HK-2 (cell line): ENCODE measurements around the gene SIL1.
A peak's percentile ranks its signal among the peaks of the same experiment; 100 is the strongest.
"Not testable (repeated sequence)": the region's sequence is repeated elsewhere in the genome, so short reads cannot be mapped to it uniquely, and the experiment has no call there.

Experiments used
- DNase-seq: peaks from one replicate; pipeline ENCODE4 v3.0.0-alpha.2; 2018; ENCODE audit not compliant: unreplicated experiment

Gene SIL1

DNA sequence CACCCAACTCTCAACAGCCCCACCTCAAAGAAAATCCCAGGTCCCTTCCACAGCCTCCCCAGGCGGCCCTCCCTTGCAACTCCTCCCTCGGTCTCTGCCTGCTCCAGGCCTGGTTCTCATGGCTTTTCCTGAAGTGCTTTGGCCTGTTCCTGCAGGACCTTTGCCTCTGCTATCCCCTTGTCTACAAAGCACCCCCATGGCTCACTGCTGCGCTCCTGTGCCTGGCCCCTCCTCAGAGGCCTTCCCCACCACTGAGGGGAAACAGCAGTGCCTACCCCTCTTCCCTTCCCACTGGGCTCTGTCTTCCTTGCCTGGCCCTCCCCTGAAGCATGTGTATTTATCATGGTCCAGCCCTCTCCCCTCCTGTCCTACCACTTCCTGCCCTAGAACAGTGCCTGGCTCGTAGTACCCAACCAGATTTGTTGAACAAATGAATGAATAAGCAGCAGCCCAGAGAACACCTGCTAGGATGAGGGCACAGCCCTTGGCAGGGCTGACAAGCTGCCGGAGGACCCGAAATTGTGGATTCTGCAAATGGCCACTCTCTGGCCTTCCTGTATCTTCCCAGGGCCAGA lies 254.5 kb downstream of the SIL1 start:
- DNase-seq = peak; percentile 36

DNA sequence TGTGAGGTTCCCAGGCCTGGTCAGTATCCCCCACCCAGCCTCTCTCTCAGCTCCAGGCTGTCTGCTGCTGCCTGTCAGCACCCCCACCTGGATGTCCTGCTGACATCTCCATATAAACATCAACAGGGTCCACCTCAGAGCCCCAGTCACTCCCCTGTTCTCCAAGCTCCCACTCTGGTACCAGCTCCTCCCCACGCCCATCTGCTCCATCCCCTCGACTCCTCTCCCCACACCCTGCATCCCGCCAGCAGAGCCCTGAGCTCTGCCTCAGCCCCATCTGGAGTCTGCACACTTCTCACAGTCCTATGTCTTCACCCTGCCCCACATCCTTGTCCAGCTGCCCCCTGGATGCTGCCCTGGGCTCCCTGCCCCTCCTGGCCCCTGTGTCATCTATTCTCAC lies 255.3 kb downstream of the SIL1 start:
- DNase-seq = no peak

DNA sequence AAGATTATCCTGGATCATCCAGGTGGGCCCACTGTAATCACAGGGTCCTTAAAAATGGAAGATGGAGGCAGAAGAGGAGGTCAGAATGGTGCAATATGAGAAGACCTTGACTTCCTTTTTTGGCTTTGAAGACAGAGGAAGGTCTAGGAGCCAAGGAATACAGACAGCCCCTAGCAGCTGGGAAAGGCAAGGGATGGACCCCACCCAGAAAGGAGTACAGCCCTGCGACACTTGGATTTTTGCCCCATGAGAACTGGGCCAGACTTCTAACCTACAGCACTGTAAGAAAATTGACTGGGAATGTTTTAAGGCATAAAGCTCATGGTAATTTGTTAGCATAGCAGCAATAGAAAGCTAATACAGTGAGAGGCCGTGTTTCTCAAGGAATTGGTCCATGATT lies 256.1 kb downstream of the SIL1 start:
- DNase-seq = no peak

DNA sequence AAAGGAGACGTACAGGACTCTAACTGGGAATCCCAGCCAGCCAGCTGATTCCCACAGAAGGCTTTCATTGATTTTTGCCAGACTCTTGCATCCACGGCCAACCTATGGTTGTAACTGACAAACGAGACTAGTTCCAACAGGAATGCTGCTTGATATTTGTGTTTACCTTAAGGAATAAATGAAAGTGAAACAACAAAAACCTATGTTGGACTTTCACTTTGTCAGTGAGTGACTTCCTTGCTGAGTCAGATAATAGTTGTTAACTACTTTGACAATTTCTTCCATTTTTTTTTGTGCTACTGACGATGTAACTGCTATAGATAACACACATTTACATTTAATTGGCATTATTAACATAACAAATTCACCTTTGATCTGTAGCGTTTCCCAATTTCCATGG lies 259.6 kb downstream of the SIL1 start:
- DNase-seq = no peak

DNA sequence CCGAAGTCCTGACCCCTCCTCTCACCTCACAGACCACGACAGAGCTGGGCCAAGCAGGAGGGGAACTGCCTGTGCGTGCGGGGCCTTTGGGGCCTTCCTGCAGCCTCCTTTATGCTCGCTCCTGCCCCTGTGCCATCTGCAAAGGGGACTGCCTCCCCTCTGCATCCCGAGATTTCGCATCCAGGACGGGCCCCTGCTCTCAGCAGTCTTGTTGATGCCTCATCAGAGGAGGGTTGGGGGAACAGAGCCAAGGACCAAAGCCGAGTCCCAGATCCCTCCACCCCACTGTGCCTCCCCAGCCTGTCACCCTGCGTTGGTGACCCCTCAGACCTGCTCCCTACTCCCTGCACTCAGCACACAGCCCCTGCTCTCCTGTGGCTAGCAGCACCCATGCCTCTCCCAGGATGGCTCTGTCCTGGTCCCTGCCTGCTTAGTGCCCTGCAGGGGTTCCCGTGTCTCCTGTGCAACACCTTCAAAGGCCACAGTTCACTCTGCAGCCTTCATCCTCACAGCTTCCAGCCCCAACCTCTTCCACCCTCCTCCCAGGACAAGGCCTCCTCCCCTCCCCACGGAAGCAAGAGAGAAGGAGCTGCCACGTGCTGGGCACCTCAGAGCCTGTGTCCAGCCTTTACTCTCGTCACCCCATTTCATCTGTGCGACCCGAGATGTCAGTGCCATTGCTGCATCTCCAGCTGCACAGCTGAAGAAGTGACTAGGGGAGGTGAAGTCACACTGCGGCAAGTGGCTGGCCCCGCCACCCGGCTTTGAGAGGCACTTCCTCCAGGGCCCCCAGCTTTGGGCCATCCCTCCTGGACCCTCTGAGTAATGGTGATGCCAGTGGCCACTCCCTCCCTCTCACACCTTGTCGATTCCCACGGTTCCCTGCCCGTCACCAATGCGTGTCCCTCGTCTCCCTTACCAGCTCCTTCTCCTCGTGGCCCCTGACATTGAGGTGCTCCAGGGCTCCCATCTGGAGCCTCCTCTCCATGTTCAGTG lies 260.5 kb downstream of the SIL1 start:
- DNase-seq = no peak

DNA sequence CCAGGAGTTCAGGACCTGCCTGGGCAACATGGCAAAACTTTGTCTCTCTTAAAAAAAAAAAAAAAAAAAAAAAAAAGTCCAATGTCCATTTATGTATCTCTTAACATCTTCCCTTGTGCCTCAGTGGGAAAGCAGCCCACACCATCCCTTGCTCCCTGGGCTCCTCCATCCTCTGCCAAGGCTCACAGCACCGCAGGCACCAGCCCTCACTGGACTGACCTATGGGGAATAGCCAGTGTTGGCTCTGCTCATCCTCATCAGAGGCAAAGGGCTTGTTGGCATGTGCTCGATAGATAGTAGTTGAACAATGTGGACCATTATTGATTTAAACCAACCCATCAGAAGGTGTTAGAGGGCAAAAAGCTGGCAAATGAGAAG lies 261.2 kb downstream of the SIL1 start:
- DNase-seq = no peak

DNA sequence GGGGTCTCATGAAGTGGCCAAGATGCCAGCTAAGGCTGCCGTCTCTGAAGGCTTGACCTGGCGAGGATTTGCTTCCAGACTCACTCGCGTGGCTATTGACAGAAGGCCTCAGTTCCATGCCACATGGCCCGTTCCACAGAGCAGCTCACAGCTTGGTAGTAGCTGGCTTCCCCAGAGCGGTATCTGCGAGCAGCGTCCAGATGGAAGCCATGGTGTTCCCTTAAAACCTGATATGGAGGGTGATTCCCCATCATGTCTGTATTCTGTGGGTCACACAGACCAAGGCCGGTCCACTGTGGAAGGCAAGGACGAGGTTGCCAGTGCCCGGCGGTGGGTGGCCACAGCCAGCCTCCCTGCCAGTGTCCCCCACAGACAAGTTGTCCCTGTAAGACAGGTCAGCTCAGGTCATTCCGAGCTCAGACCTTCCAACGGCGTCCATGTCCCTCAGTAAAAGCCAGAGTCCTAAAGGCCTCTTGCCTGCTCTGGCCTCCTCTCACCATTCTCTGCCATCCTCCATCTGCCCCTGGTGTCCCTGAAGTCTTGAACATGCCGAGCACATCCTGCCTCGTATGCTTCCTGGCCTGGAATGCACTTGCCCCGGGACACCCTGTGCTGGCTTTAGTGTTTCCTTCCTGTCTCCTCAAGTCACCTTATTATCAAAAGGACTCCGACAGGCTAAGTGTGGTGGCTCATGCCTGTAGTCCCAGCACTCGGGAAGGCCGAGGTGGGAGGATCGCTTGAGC lies 261.8 kb downstream of the SIL1 start:
- DNase-seq = no peak

DNA sequence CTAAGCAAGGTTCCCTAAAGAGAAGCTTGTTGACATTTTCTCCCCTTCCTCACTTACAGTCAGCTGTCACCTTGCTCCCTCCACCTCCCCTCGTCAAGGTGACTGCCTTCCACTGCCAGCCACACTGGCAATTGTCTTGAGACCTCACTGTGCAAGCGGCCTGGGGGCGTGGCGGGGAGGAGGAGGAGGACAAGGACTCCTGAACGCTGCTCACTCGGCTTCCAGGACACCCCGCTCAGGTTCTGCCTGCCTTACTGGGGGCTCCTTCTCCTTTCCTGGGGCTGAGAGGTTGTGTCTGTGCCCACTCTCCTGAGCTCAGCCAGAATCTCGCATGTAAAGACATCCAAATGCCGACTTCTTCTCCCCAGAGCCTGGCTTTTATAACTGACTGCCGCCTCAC lies 262.7 kb downstream of the SIL1 start:
- no peak for DNase-seq

DNA sequence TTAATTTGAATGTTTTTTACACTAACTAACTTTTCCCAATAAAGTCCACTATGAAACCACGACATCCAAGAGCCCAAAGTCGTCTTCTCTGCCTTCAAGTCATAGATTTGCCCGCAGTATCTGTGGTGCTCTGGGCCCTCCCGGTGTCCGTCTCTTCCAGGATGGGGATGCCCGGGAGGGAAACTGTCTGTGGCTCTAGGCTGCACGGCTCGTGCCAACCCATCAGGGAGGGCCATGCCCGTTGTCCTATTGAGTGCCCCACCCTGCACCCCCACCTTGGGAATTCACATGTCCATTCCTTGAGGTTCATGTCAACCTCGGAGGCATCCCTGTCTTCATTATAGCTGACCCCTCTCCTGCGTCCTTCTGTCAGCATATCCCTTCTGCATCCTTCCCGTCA lies 263.2 kb downstream of the SIL1 start:
- DNase-seq = no peak

DNA sequence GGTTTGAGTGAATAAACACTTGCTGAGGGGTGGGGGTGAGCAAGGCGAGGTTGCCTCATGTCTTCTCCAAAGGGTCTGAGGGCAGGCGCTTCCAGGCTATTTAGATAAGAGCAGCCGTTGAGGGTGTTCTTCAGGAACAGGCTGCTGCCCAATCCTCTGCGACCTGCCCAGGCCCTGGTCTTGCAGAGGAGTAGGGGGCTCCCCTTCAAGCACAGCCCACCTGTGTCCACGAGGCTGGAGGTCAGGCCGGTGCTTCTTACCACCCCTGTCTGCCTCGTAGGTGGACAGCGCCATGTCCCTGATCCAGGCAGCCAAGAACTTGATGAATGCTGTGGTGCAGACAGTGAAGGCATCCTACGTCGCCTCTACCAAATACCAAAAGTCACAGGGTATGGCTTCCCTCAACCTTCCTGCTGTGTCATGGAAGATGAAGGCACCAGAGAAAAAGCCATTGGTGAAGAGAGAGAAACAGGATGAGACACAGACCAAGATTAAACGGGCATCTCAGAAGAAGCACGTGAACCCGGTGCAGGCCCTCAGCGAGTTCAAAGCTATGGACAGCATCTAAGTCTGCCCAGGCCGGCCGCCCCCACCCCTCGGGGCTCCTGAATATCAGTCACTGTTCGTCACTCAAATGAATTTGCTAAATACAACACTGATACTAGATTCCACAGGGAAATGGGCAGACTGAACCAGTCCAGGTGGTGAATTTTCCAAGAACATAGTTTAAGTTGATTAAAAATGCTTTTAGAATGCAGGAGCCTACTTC lies 264.5 kb downstream of the SIL1 start:
- DNase-seq = no peak

DNA sequence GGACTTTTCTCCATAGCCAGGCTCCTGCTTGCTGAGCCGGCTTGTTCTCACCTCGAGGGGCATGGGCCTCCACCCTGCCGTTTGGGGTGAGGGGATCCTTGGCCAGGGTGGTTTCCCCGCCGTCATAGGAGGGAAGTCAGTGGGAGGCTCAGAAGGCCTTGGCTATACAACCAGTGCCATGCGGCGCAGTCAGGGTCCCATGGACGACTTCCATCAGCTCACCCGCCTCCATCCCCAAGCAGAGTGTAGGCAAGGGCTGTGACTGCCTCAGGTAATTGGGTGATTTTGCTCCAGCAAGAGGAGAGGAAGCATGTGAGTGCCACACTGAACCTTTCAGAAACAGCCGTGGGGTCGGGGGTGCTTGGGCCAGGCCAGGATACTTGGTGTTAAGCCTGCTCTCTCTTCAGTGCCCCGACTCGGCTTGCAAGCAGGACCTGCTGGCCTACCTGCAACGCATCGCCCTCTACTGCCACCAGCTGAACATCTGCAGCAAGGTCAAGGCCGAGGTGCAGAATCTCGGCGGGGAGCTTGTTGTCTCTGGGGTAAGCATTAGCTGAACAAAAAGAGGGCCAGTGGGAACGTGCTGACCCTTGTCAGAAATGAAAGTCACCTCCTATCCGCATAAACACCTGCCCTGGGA lies 265.9 kb downstream of the SIL1 start:
- DNase-seq = no peak

DNA sequence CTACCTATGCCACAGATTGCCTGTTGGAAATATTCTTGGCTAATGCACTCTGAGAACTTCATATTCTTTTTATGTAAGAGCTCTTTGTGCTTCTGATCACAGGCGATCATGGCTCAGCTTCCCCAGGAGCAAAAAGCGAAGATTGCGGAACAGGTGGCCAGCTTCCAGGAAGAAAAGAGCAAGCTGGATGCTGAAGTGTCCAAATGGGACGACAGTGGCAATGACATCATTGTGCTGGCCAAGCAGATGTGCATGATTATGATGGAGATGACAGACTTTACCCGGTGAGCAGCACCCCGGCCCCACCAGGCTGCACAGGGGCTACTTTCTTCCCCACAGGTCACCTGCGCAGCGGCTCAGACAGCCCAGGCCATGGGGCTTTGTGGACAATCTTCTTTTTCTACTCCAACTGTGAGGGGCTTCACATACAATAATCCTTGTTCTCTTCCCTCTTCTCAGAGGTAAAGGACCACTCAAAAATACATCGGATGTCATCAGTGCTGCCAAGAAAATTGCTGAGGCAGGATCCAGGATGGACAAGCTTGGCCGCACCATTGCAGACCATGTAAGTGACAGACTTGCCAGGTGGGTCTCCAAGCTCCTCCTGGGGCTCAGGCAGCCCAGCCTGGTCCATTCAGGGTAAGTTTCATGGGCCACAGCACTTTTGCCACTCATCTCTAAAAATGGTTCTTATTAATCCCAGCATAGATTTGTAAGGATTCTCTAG lies 267.6 kb downstream of the SIL1 start:
- DNase-seq = no peak

DNA sequence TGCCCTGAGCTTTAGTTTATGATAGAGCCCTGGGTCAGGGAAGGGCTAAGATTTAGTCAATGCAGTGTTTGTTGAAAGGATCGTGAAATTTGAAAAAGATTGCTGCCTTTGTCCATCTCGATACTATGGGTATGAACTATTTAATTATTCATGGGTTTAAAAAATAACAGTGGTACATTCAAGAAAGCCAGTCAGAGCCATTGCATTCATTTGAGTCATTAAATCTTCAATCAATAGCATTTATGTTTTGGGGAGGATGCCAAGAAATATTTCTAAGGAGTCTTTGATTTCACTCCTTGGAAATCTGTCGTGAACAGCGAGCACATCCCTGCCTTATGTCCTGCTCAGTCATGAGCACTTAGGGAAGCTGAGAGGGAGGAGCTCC lies 268.6 kb downstream of the SIL1 start:
- no peak for DNase-seq

DNA sequence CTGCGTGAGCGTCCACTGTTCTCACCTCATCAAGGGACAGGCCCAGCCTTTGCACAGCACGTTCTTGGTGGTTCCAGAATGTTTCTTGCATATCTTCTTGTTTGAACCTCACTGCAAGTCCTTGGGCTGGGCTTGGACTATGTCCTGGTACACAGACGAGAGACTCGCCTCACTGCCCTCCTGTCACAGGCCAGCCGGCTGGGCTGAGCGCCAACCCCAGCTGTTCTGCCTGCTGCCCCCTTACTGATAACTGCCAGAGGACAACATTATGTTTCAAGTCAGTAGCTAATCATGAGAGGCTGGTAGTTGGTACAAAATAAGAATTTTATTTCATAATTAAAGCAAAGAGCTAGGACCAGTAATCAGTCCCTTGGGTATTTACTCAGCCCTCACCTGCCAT lies 270.2 kb downstream of the SIL1 start:
- DNase-seq = no peak

DNA sequence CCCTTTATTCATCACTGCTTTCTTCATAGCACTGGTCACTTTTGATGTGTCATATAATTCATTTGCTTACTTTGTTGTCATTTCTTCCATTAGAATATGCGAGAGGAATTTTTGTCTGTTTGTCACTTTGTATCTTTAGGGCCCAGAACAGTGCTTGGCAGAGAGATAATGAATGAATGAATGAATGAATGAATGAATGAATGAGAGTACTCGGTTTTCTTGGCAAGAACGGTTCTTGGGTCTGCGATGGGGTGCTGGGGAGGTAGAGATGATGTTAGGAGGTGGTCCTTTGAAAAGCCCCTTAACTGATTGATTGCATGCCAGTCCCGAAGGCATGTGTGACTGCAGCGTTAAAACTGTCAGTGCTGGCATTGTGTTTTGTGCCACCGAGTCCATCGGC lies 270.6 kb downstream of the SIL1 start:
- DNase-seq = no peak

DNA sequence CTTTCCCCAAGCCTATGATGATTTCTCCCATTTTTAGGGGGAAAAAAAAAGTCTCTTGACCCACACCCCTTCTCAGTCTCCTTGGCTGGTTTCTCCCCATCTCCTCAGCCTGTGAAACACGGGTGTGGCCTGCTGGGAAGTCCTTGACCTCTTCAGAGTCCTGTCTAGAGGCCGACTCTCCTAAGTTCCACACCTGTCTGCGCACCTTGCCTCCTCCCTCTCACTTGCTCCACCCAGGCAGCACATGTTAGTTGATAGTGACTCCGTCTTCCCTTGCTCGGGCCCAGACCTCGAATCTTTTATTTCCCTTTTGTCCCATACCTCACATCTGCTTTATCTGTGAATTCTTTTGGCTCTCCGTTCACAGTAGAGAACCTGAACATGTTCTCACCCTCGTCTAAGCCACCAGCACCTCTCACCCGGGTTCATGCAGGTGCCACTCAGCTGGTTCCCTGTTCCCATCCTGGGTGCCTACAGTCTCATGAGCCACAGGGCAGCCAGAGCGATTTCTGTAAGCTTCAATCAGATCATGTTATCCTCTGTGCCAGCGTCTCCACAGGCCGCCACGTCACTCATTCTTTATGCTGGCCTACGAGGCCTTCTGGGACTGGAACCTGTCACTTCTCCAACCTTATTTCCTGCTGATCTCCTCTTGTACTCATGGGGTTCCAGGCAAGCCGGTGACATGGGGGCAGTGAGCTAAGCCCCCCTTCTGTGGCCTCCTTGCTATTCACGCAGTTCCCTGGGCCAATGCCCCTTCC lies 271.3 kb downstream of the SIL1 start:
- DNase-seq = no peak

DNA sequence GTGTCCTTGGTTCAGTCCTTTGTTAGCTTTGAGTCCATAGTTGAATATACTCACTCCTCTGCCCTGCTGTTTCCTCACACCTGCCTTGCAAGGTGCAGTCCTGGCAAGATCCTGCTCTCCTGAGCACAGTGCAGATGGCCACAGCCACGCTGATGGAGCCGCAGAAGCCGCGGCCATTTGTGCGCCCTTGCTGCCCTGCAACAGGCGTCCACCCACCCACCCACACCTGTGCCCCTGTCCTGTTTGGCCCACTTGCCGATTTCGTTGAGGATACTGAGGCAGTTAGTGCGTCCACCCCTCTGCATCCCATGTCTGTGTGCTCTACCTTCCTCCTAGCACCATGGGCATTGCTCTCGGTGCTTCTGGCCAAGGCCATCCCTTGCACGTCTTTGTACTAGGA lies 271.9 kb downstream of the SIL1 start:
- no peak for DNase-seq

DNA sequence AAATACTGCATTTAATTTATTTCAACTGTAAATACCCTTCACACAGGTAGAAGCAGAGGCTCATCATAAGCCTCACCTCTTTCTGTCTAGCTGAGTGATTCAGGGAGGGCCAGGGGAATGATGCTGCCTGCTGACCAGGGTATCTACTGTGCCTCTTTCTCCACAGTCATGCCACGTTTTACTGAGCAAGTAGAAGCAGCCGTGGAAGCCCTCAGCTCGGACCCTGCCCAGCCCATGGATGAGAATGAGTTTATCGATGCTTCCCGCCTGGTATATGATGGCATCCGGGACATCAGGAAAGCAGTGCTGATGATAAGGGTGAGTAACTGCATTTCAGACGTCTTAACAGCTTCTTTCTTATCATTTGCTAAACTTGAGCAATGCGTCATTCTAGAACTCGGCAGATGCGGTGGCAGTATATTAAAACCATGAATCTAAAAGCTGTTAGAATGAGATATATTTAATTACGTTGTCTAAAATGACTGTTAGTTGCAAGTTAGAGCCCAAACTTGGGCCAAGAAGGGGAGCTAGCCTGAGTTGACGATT lies 273.0 kb downstream of the SIL1 start:
- no peak for DNase-seq

DNA sequence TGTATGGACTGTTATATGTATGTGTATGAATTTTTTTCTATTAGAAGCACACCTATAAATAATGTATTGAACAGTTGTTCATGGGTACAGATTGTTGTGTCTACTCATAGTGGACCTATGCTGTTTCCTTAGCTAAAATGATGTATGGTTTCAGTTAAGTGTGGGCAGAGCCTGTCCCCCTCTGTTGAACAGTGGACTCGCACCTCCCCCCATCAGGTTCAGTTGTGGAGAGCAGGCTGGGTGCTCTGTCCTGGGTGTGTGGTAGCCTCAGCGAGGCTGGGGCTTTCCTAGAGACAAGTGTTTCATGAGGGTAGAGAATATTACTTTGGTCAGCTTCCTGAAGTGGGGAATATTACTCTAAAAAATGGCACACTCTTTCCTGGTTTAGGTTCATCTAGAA lies 275.7 kb downstream of the SIL1 start:
- DNase-seq = no peak

DNA sequence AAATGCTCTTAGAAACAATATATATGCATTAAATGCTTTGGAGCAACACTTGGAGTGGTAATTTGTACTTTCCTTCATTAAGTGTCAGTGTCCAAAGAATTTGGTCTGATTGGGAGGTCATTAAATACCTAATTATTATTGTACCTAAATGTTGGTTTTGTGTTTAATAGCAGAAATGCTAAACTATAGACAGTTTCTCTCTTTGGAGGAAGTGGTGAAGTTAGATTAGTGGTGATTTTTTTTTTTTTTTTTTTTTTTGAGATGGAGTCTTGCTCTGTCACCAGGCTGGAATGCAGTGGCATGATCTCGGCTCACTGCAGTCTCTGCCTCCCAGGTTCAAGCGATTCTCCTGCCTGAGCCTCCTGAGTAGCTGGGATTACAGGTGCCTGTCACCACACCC lies 276.8 kb downstream of the SIL1 start:
- not testable (repeated sequence) for DNase-seq
